Trophoblast cell (in vitro differentiated cells and primary cell): ENCODE measurements around the gene PPP1R3F.
"Not testable (repeated sequence)": the region's sequence is repeated elsewhere in the genome, so short reads cannot be mapped to it uniquely, and the experiment has no call there.

Source experiments
- DNase-seq, 2 donors: peaks; one replicate each; pipeline ENCODE4 v3.0.0-alpha.2; 2016
- H2AFZ ChIP-seq: 2 replicates; pipeline ENCODE4 v1.6.1; 2013; ENCODE audit warnings: low read length, moderate library complexity, mild to moderate bottlenecking; ENCODE audit not compliant: insufficient read depth, poor library complexity
- H2AK5ac ChIP-seq: 2 replicates; pipeline ENCODE4 v1.6.1; 2013; ENCODE audit warnings: mild to moderate bottlenecking, low read length
- H2BK120ac ChIP-seq: 2 replicates; pipeline ENCODE4 v1.6.1; 2013; ENCODE audit warnings: low read length, mild to moderate bottlenecking, moderate library complexity; ENCODE audit not compliant: insufficient read depth, poor library complexity
- H2BK12ac ChIP-seq: 2 replicates; pipeline ENCODE4 v1.6.1; 2013; ENCODE audit warnings: mild to moderate bottlenecking, low read length, moderate library complexity
- H2BK5ac ChIP-seq: 2 replicates; pipeline ENCODE4 v1.6.1; 2013; ENCODE audit warnings: low read length, low read depth, moderate library complexity, mild to moderate bottlenecking; ENCODE audit not compliant: poor library complexity
- H3K14ac ChIP-seq: 2 replicates; pipeline ENCODE4 v1.6.1; 2013; ENCODE audit warnings: mild to moderate bottlenecking, low read length
- H3K18ac ChIP-seq: 2 replicates; pipeline ENCODE4 v1.6.1; 2013; ENCODE audit warnings: mild to moderate bottlenecking, low read length
- H3K23ac ChIP-seq: 2 replicates; pipeline ENCODE4 v1.6.1; 2013; ENCODE audit warnings: low read length
- H3K27ac ChIP-seq: 2 replicates; pipeline ENCODE4 v1.5.1; 2013; ENCODE audit warnings: low read depth, mild to moderate bottlenecking, inconsistent platforms, low read length, moderate library complexity
- H3K27me3 ChIP-seq: 2 replicates; pipeline ENCODE4 v1.6.1; 2013; ENCODE audit warnings: inconsistent platforms, mild to moderate bottlenecking, low read length, moderate library complexity; ENCODE audit not compliant: insufficient read depth
- H3K36me3 ChIP-seq, 2 experiments: 1 replicate in 1 of 2; 2 replicates in 1 of 2; pipeline ENCODE4 v1.6.1; 2013; ENCODE audit warnings: low read length in 2 of 2, mild to moderate bottlenecking in 2 of 2, moderate library complexity in 1 of 2; ENCODE audit not compliant: insufficient read depth in 2 of 2, control insufficient read depth in 1 of 2
- H3K4ac ChIP-seq: 2 replicates; pipeline ENCODE4 v1.6.1; 2013; ENCODE audit warnings: low read depth, mild to moderate bottlenecking, low read length, moderate library complexity
- H3K4me1 ChIP-seq, 2 experiments: 1 replicate in 1 of 2; 2 replicates in 1 of 2; pipeline ENCODE4 v1.6.1; 2013; ENCODE audit warnings: low read length in 2 of 2, mild to moderate bottlenecking in 2 of 2, moderate library complexity in 1 of 2; ENCODE audit not compliant: insufficient read depth in 2 of 2, control insufficient read depth in 1 of 2
- H3K4me2 ChIP-seq: 2 replicates; pipeline ENCODE4 v1.6.1; 2013; ENCODE audit warnings: inconsistent platforms, mild to moderate bottlenecking, low read length, moderate library complexity
- H3K4me3 ChIP-seq: 2 replicates; pipeline ENCODE4 v1.5.1; 2013; ENCODE audit warnings: mild to moderate bottlenecking, low read depth, low read length, inconsistent platforms
- H3K79me1 ChIP-seq: one replicate; pipeline ENCODE4 v1.6.1; 2013; ENCODE audit warnings: low read length
- H3K79me2 ChIP-seq: 2 replicates; pipeline ENCODE4 v1.6.1; 2013; ENCODE audit warnings: low read length, mild to moderate bottlenecking; ENCODE audit not compliant: control insufficient read depth, insufficient read depth, poor library complexity
- H3K9ac ChIP-seq: 2 replicates; pipeline ENCODE4 v1.6.1; 2013; ENCODE audit warnings: mild to moderate bottlenecking, low read length
- H3K9me3 ChIP-seq: 2 replicates; pipeline ENCODE4 v1.6.1; 2013; ENCODE audit warnings: low read depth, mild to moderate bottlenecking, control low read depth, inconsistent platforms, low read length; ENCODE audit not compliant: insufficient read depth
- H4K12ac ChIP-seq: 2 replicates; pipeline ENCODE4 v1.6.1; 2013; ENCODE audit warnings: low read depth, mild to moderate bottlenecking, low read length, moderate library complexity
- H4K8ac ChIP-seq: 2 replicates; pipeline ENCODE4 v1.6.1; 2013; ENCODE audit warnings: low read depth, mild to moderate bottlenecking, low read length, moderate library complexity
- H4K91ac ChIP-seq: one replicate; pipeline ENCODE4 v1.6.1; 2013; ENCODE audit warnings: low read depth, mild to moderate bottlenecking, low read length, moderate library complexity
- WGBS: extraction: QIAGEN DNeasy Blood & Tissue Kit; methylation state at CpG from one replicate; pipeline ENCODE4 v1.1.7; 2013; ENCODE audit warnings: missing lambda C conversion rate; ENCODE audit not compliant: insufficient read length, insufficient coverage; ENCODE audit errors: extremely low coverage; 5-methylcytosine and 5-hydroxymethylcytosine counted together

Gene PPP1R3F

GRCh38 chrX:49312176-49312575 is 42.6 kb downstream of the PPP1R3F start:
- Histone ChIP-seq H3K27me3 (no peaks in the 10 kb centered on the region), H4K12ac (no peak overlapping the region), H2BK12ac (no peak overlapping the region), H4K91ac (no peak overlapping the region), H3K18ac (no peak overlapping the region), H3K9ac (no peak overlapping the region), H3K14ac (no peak overlapping the region), H3K4me2 (no peak overlapping the region), H4K8ac (no peak overlapping the region), H3K4ac (no peak overlapping the region), H3K4me1 (peaks cover 6 to 10% of the 10 kb centered on the region in 2 experiments), H2BK120ac (no peak overlapping the region), H3K36me3 (no peaks in the 10 kb centered on the region), H3K9me3 (no peaks in the 10 kb centered on the region), H3K27ac (no peak overlapping the region), H3K4me3 (no peak overlapping the region), H2BK5ac (no peak overlapping the region), H2AFZ (no peak overlapping the region), H3K23ac (no peak overlapping the region), H3K79me2 (peaks cover 3% of the 10 kb centered on the region), H2AK5ac (no peak overlapping the region), H3K79me1 (peaks cover 7% of the 10 kb centered on the region)
- DNase-seq, result peak in 1 of 2 donors; percentile 52
- no CpG with 5 or more reads among the region's 2 CpGs for WGBS

GRCh38 chrX:49316085-49316484 is 46.5 kb downstream of the PPP1R3F start:
- Histone ChIP-seq H3K27ac (no peak overlapping the region), H4K8ac (no peak overlapping the region), H3K9me3 (no peaks in the 10 kb centered on the region), H3K9ac (no peak overlapping the region), H3K36me3 (no peaks in the 10 kb centered on the region), H3K4me2 (no peak overlapping the region), H4K91ac (no peak overlapping the region), H2BK12ac (no peak overlapping the region), H3K4ac (no peak overlapping the region), H2BK120ac (no peak overlapping the region), H3K18ac (no peak overlapping the region), H3K79me2 (no peaks in the 10 kb centered on the region), H3K23ac (no peak overlapping the region), H3K4me1 (no peaks in the 10 kb centered on the region), H4K12ac (no peak overlapping the region), H3K27me3 (no peaks in the 10 kb centered on the region), H2AFZ (no peak overlapping the region), H3K4me3 (no peak overlapping the region), H2BK5ac (no peak overlapping the region), H3K79me1 (no peaks in the 10 kb centered on the region), H3K14ac (no peak overlapping the region), H2AK5ac (no peak overlapping the region)
- no peak for DNase-seq
- no CpG with 5 or more reads among the region's 4 CpGs for WGBS

DNA sequence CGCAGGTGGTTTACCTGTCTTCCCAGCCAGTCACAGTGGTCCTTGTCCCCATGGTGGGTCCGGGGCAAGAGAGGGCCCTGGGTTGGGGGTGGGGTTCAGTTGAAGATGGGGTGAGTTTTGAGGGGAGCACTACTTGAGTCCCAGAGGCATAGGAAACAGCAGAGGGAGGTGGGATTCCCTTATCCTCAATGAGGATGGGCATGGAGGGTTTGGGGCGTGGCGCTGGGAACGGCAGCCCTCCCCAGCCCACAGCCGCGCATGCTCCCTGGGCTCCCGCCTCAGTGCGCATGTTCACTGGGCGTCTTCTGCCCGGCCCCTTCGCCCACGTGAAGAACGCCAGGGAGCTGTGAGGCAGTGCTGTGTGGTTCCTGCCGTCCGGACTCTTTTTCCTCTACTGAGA is 52.1 kb downstream of the PPP1R3F start, which contains the start of gene GAGE12J:
Gene GAGE12J (plus strand): TSS at position 301 of the 400 bp plus-strand sequence. CDS start 1,157 bp downstream, outside the sequence.
- not testable (repeated sequence) for DNase-seq, H2AFZ ChIP-seq, H3K27ac ChIP-seq, H3K23ac ChIP-seq, H3K4me2 ChIP-seq, H3K18ac ChIP-seq, H4K8ac ChIP-seq, H2AK5ac ChIP-seq, H3K9ac ChIP-seq, H4K12ac ChIP-seq, H3K4me3 ChIP-seq, H2BK12ac ChIP-seq, H3K14ac ChIP-seq, H3K36me3 ChIP-seq, H3K79me2 ChIP-seq, H3K9me3 ChIP-seq, H3K4me1 ChIP-seq, H2BK5ac ChIP-seq, H2BK120ac ChIP-seq, H3K4ac ChIP-seq, H4K91ac ChIP-seq, H3K79me1 ChIP-seq, H3K27me3 ChIP-seq
- WGBS, result no CpG with 5 or more reads among the region's 16 CpGs

- H2AK5ac ChIP-seq, H3K4ac ChIP-seq, H3K9ac ChIP-seq, H3K4me2 ChIP-seq, H3K9me3 ChIP-seq, H3K79me2 ChIP-seq, H3K36me3 ChIP-seq, H3K23ac ChIP-seq, H4K91ac ChIP-seq, H3K27me3 ChIP-seq, H2BK12ac ChIP-seq, H3K4me1 ChIP-seq, H4K12ac ChIP-seq, H2AFZ ChIP-seq, H3K14ac ChIP-seq, H3K79me1 ChIP-seq, H3K27ac ChIP-seq, DNase-seq, H3K18ac ChIP-seq, H2BK5ac ChIP-seq, H3K4me3 ChIP-seq, H4K8ac ChIP-seq, H2BK120ac ChIP-seq: not testable (repeated sequence)
- WGBS, result no CpG with 5 or more reads among the region's 27 CpGs
Observed at GRCh38 chrX:49322266-49322665, 52.7 kb downstream of the PPP1R3F start.
